Ammon's horn (tissue), 1 donor: Measurements from ENCODE around the gene PRDX1.
"Not testable (repeated sequence)": the region's sequence is repeated elsewhere in the genome, so short reads cannot be mapped to it uniquely, and the experiment has no call there.

Experiments used
- DNase-seq: peaks from one replicate; pipeline ENCODE4 v3.0.0-alpha.2; 2016; ENCODE audit warnings: low spot score

The PRDX1 gene

DNA sequence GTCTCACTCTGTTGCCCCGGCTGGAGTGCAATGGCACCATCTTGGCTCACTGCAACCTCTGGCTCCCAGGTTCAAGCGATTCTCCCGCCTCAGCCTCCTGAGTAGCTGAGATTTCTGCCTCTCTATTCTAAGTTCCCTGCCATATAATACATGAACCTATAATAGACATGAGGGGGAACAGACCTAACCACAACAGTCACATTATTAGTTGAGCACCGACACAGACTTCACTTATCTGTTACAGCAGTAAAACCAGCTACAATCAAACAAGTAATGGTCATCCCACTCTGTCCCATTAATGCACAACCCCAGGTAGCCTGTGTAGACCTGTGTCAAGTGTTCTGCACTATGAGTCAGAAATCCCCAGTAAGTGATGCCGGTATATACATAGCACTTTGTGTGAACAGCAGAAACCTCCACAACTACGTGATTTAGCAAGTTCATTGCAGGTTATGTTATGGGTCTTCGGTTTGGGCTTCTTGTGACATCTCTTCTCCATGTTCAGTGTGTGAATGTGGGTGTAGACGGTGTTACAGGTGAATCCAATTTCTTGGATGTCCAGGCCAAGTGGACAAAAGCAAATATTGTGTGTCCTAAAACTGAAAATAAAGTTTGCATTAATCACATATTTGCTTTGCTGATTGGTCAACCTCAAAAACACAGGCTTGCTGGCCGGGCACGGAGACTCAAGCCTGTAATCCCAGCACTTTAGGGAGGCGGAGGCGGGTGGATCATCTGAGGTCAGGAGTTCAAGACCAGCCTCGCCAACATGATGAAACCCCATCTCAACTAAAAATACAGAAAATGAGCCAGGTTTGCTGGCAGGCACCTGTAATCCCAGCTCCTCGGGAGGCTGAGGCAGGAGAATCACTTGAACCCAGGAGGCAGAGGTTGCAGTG lies 18.0 kb downstream of the PRDX1 start:
- DNase-seq: no peak

DNA sequence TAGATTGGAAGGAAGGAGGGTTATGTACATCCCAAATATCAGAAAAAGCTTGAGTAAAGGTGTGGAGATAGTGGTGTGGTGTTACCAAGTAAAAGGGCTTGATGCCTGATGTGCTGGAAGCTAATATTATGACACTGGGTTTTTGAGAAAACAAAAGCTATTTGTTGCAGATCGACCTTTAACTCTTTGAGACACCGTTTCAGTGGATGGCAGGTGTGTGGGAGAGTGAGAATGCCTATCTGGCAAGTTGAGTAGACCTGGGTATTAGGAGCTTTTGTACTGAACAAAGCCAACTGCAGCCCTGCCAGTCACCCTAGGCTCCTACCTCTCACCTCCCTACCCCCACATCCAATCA lies 20.2 kb downstream of the PRDX1 start:
- DNase-seq: no peak

DNA sequence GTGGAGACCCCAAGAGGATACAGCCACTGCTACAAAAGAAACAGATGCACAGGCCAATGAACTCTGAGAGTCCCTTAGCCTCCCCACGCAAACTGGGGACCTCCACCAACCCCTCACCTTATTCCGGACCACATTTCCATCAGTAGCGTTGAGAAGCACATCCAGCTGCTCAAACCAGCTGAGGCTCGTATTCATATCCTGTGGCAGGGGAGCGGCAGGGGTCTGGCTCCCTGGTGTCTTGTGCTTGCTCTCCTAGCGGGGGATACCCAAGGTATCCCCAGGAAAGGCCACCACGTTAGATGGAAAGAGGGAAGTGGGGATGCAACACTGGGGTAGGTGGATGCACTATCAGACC lies 22.3 kb downstream of the PRDX1 start:
- DNase-seq: no peak

DNA sequence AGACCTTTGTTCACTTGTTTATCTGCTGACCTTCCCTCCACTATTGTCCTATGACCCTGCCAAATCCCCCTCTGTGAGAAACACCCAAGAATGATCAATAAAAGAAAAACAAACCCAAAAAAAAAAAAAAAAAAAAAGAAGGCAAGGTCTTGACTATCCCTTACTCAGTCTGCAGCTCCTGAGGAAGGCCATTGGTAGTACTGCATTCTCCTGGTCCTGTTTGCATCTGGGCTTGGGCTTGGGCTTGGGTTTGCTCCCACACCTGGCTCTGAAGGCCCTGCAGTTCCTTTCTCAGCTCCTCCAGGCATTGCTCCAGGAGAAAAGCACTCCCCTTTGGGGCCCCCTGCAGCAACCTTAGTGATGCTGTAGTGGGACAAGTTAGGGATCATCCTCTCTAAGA lies 23.4 kb downstream of the PRDX1 start:
- DNase-seq: no peak

DNA sequence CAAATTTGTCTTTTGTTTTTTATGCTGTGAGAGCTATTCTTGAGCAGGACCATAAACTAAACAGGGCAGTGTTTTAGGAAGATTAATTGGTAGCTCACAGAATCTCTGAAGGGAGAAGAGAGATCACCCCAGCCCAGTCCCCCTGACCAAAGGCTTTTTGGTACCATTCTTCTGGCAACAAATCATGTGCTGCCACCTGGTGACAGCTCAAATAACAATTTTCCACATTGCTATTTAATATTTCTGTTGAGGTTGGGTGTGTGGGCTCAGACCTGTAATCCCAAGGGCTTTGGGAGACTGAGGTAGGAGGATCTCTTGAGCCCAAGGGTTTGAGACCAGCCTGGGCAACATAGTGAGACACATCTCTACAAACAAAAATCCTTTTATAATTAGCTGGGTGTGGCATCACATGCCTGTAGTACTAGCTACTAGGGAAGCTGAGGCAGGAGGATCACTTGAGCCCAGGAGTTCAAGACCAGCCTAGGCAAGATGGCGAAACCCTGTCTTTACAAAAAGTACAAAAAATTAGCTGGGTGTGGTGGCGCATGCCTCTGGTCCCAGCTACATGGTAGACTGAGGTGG lies 28.5 kb downstream of the PRDX1 start:
- peak; percentile 83 for DNase-seq

DNA sequence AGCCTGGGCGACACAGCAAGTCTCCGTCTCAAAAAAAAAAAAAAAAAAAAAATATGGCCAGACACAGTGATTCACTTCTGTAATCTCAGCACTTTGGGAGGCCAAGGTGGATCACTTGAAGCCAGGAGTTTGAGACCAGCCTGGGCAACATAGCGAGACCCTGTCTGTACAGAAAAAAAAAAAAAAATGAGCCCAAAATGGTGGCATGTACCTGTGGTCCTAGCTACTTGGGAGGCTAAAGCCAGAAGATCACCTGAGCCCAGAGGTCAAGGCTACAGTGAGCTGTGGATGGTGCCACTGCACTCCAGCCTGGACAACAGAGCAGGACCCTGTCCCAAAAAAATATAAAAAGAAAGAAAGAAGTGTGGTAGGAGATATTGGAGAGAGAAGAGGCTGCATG lies 29.0 kb downstream of the PRDX1 start:
- DNase-seq: no peak

DNA sequence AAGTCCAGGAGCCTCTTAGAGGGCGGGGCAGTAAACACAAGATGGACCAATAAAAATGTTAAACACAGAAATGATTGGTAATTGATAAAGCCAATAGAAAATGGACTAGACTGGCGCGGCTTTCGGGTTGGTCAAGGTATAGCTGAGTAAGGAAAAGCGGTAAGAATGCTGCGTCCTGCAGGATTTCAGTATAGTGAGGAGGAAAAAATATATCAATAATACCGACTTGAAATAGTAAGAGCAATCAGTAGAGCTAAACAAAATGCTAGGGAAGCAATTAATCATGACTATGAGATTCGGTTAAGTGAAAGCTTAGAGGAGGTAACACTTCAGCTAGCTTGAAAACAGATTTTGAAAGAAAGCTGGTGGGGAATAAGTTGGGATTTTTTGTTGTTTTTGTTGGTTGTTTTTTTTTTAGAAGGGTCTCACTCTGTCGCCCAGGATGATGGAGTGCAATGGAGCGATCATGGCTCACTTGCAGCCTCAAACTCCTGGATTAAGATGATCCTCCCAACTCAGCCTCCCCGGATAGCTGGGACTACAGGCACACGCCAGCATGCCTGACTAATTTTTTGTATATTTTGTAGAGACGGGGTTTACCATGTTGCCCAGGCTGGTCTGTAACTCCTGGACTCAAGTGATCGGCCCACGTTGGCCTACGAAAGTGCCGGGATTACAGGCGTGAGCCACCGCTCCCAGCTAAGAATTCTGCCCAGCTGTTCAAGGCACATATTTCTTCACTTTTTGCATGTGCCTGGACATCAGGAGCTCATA lies 30.0 kb downstream of the PRDX1 start:
- no peak for DNase-seq

DNA sequence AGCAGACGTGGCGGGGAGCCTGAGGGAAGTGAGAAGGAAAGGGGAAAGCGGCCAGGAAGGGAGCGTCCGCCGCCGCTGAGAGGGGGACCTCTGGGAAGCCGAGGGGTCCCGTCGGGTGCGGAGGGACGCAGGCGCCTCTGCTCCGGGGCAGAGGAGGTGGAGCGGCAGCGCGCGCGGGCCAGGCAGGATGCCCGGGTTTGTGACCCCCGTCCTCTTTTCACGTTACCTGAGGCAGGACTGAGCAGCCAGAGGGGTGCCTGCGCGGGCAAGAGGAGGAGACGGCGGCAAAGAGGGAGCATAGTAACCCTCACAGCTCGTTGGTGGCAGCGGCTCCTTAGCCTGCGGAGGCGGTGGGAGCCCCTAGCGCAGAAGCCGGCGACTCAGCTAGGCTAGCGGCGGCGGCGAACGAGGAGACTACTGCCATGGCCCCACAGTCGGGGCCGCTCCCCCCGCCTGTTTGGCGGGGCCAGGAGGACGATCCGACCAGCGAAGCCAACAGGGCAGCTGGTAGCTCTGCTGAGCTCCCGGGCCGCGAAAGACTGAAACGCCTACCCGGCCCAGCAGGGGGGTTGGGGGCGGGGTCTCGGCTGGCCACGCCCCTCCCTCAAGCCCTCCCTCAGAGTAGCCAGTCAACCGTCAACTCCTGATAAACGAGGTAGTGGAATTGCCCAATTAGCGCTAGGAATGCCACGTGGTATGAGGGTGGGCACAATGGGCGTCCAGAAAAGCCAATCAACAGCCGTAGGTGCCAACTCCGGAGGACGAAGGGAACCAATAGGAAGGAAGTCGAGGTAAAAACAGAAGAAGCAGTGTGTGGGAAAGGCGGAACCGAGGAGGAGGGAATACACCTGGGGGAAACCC lies 30.8 kb downstream of the PRDX1 start, which contains the start of gene TESK2:
TSS of gene TESK2 (minus strand) at position 538 of the 861 bp plus-strand sequence. CDS start 33,378 bp downstream, outside the sequence.
- DNase-seq: peak; percentile 100

DNA sequence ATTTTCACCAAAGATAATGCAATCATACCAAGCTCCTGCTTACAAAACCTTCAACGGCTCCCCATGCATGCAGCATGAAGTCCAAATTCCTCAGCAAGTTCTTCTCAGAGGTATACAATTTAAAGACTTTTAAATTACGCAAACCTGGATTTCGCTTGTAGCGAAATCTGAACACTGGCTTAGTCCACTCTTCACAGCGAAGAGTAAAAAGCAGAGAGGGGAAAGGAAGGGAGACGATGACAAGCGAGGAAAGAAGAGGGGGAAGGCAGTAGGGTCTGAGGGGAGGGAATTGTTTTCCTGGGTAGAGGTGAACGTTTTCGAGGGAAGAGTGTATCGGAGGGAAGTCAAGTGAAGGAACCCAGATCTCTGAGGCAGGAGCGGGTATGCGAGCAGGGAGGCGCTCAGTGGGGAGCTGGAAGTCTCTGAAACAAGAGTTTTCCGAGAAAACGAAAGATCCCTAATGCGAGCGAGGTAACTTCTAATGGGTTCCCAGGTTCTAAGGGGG lies 31.5 kb downstream of the PRDX1 start:
- no peak for DNase-seq

DNA sequence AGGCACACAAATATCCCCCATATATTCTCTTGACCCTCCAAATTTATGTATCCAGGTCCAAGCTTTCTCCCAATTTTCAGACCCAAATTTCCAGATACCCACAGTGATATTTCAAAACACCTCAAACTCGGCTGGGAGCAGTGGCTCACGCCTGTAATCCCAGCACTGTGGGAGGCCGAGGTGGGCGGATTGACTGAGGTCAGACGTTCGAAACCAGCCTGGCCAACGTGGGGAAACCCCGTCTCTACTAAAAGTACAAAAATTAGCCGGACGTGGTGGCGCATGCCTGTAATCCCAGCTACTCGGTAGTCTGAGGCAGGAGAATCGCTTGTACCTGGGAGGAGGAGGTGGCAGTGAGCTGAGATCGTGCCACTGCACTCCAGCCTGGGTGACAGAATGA lies 32.3 kb downstream of the PRDX1 start:
- not testable (repeated sequence) for DNase-seq

DNA sequence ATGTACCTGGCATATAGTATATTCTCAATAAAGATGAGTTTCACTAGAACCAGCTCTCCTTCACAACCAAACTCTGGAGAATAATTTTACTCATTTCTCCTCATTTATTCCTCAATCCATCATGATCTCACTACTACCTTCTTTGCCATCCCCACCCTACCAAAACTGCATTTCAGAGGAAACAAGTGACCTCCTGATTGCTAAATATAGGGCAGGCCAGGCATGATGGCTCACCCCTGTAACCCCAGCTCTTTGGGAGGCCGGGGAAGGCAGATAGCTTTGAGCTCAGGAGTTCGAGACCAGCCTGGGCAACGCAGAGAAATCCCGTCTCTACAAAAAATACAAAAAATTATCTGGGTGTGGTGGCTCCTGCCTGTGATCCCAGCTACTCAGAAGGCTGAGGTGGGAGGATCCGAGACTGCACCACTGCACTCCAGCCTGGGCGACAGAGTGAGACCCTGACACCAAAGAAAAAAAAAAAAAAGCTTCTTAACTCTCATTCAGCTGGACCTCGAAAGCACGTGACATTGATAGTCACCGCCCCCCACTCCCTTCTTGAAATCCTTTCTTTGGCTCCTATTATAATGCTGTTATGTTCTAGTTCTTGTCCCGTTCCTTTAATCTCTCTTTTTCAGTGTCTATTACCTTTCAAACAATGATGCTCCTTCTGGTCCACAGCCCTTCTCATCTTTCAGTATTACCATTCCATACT lies 32.9 kb downstream of the PRDX1 start:
- no peak for DNase-seq

DNA sequence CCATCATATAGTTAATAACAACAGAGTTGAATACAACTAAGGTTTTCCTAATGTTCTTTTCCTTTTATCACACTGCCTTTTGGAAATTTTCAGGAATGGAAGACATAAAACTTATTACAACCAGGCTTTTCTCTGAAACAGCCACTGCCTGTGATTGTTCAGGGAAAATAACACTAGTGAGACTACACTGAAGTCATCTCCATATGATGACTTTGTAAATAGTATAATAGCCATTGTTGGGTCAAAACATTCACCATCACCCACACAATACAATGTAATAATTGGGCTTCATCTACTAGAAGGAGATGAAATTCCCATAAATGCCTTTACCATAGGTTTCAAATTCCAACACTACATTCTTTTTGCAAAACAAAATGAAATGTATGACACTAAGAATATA lies 35.7 kb downstream of the PRDX1 start:
- peak; percentile 40 for DNase-seq

DNA sequence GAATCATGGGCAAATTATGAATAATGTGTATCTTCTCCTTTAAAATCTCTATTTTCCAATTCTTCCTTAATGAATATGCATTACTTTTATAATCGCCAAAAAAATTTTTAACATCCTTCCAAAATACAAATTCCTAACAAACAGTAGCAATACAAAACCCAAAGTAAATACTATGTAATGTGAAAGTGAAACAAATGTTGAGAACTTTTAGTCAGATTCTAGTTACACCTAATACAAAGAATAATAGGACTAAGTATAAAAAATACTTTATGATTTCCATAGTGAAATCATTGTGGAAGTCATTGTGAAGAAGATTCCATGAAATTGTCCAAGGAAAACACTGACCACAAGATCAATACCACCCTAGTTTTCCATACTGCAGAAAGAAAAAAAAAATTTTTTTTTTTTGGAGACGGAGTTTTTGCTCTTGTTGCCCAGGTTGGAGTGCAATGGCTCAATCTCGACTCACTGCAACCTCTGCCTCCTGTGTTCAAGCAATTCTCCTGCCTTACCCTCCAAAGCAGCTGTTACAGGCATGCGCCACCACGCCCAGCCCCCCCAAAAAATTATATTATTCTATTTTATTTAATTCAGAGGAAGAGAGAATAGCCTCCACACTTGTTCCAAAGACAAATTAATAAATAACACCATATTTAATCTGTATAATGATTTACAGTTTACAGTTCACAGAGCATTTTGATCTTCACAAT lies 42.5 kb downstream of the PRDX1 start:
- no peak for DNase-seq

DNA sequence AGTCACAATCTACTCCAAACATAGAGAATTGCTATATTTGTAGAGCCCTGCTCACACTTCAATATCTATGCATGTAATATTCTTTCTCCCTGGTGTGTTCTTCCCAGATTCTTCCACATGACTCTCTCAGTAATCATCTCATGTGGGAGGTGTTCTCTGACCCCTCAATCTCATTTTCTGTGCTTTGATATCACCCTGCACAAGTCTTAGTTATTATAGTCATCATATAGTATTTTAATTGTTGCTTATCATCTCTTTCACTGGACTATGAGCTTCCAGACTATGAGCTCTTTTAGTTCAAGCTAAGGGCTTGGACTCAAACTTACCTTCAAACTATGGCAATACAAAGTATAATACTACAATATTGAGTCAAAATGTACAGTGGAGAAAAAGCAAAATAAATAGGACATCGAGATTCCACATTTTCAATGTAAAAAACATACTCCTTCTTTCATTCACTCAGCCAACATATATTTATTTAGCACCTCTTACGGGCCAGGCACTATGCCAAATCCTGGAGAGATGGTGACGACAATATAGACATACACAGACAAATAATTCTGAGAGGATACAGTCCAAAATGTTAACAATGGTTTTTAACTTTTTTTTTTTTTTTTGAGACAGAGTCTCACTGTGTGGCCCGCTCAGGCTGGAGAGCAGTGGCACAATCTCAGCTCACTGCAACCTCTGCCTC lies 43.4 kb downstream of the PRDX1 start:
- DNase-seq: no peak

DNA sequence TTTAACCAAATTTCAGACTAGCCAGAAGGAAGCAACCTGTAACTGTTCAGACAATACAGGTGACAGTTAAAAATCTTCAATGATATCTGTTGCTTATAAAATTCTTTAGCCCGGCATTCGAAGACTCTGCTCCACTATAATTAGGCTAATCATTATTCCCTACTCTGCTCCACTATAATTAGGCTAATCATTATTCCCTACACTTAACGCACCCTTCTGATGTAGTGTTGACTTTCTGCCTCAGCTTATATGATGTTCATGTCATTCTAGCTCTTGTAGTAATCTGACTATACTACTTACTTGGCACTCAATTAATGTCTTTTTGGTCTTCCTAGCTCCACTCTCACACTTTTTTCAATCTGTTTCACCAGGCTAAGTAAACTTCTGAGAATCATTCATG lies 44.0 kb downstream of the PRDX1 start:
- DNase-seq: no peak

DNA sequence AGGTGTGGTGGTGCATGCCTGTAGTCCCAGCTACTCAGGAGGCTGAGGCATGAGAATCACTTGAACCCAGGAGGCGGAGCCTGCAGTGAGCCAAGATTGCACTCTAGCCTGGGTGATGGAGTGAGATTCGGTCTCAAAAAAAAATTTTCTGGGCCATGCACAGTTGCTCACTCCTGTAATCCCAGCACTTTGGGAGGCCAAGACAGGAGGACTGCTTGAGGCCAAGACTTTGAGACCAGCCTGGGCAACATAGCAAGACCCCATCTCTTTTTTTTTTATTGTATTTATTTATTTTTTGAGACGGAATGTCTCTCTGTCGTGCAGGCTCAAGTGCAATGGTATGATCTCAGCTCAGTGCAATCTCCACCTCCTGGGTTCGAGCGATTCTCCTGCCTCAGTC lies 47.5 kb downstream of the PRDX1 start:
- not testable (repeated sequence) for DNase-seq

DNA sequence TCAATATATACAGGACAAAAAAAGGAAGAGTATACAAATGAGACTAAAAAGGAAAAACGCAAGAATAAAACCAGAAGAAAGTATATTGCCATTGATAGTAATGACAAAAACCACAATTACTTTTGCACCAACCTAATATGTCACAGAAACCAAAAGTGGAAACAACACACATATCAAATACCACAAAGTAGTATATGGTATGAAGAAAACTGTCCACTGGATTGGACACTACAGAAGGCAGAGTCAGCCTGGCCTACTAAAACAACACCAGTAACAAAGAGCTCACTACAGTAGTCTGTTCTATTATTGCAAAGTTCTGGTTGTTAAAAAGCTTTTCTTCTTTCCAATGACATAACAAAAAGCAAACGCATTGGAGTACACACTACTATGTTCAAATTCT lies 48.4 kb downstream of the PRDX1 start:
- no peak for DNase-seq

DNA sequence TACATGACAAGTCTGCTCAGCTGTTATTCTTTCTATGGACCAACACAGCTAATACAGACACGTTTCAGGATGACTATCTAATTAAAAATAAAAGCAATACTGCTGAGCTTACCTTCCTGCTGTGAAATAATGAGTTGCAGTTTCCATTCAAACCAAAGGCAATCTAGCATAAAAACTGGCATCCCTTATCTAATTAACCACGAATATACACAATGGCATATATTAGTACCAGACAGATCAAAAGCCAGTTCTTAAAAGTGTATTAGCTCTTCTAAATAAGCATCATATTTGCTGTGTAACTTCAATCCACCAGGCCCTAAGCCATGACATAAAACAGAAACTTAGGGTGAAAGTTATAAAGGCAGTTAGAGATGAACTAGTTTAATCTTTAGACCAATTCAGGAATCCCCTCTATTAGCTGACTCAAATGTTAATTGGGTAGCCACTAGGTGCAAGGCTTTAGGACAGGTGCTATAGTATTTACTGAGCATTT lies 51.3 kb downstream of the PRDX1 start:
- DNase-seq: no peak

DNA sequence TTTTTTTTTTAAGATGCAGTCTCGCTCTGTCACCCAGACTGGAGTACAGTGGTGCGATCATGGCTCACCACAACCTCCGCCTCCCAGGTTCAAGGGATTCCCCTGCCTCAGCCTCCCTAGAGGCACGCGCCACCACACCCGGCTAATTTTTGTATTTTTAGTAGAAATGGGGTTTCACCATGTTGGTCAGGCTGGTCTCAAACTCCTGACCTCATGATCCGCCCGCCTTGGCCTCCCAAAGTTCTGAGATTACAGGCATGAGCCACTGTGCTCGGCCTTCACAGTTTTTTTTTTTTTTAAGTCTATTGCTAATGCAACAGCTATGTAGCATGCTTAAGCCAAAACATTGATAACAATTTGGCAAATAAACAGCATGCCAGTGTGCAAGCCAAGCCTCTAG lies 54.3 kb downstream of the PRDX1 start:
- not testable (repeated sequence) for DNase-seq

DNA sequence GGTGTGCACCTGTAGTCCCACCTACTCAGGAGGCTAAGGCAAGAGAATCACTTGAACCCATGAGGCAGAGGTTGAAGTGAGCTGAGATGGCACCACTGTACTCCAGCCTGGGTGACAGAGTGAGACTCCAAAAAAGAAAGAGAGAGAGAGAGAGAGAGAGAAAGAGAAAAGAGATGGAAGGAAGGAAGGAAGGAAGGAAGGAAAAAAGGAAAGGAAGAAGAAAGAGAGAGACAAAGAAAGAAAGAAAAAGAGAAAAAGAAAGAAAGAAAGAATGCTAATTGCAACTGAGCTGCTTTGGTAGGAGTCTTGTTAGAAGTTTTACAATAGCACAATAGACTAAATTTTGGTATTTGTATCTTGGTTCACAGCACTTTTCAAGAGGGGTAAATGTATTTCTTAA lies 56.4 kb downstream of the PRDX1 start:
- DNase-seq: no peak
